H1 (cell line): ENCODE results near the gene STX11. TPM values are rescaled to one million over a fixed set of nuclear protein-coding genes. Genes with fewer than 3 reads are reported as not detected.

Experiments
- ASH2L ChIP-seq: fragments of 200-600, 300-600 bp; sonication (generic); IDR thresholded peaks from one replicate; pipeline ENCODE4 v1.7.1; 2017; ENCODE audit warnings: low read length
- CBX5 ChIP-seq: fragments of 300-800, 300-1000 bp; sonication (generic); IDR thresholded peaks from 2 replicates; pipeline ENCODE4 v1.7.1; 2016; ENCODE audit warnings: antibody characterized with exemption, low read length, low read depth
- CEBPB ChIP-seq: IDR thresholded peaks from 2 replicates; pipeline ENCODE4 v1.6.1; 2012; ENCODE audit warnings: low read depth, low read length
- E2F6 ChIP-seq: IDR thresholded peaks from 2 replicates; pipeline ENCODE4 v1.6.1; 2012; ENCODE audit warnings: inconsistent platforms
- EP300 ChIP-seq, 2 experiments: IDR thresholded peaks; 1 replicate in 1 of 2; 2 replicates in 1 of 2; pipeline ENCODE4 v1.6.1; 2011 to 2012; ENCODE audit warnings: low read depth in 2 of 2, low read length in 2 of 2, mild to moderate bottlenecking in 2 of 2, borderline replicate concordance in 1 of 2, inconsistent platforms in 1 of 2, moderate library complexity in 1 of 2
- FOSL1 ChIP-seq: IDR thresholded peaks from 2 replicates; pipeline ENCODE4 v1.6.1; 2011; ENCODE audit warnings: mild to moderate bottlenecking, low read depth, low read length, moderate library complexity; ENCODE audit not compliant: insufficient read depth
- HDAC2 ChIP-seq, 2 experiments: fragments of 300-600 bp in 1 of 2; sonication (generic) in 1 of 2; IDR thresholded peaks; 2 replicates each; pipeline ENCODE4 v1.6.1; 2011 to 2012; ENCODE audit warnings: low read depth in 2 of 2, low read length in 2 of 2, mild to moderate bottlenecking in 2 of 2, moderate library complexity in 2 of 2, borderline replicate concordance in 1 of 2, inconsistent platforms in 1 of 2
- JUND ChIP-seq: IDR thresholded peaks from 2 replicates; pipeline ENCODE4 v1.6.1; 2011; ENCODE audit warnings: mild to moderate bottlenecking, improper control_type of control experiment, low read length
- KDM4A ChIP-seq: IDR thresholded peaks from one replicate; pipeline ENCODE4 v1.7.1; 2012; ENCODE audit warnings: low read depth, mild to moderate bottlenecking, moderate library complexity, low read length, inconsistent platforms; ENCODE audit not compliant: severe bottlenecking
- MAFK ChIP-seq: IDR thresholded peaks from 2 replicates; pipeline ENCODE4 v1.6.1; 2012; ENCODE audit warnings: low read depth, mild to moderate bottlenecking, improper control_type of control experiment, low read length
- MAX ChIP-seq: IDR thresholded peaks from 2 replicates; pipeline ENCODE4 v1.6.1; 2012; ENCODE audit warnings: inconsistent platforms
- PHF8 ChIP-seq: fragments of 200-600 bp; sonication (generic); conservative IDR thresholded peaks from 2 replicates; pipeline ENCODE4 v1.7.1; 2012; ENCODE audit warnings: low read depth, mild to moderate bottlenecking, inconsistent platforms, low read length, moderate library complexity
- RAD21 ChIP-seq, 2 experiments: IDR thresholded peaks in 1 of 2; conservative IDR thresholded peaks in 1 of 2; 2 replicates each; pipeline ENCODE4 v1.6.1; 2011; ENCODE audit warnings: low read depth in 2 of 2, low read length in 2 of 2, improper control_type of control experiment in 1 of 2, inconsistent platforms in 1 of 2, mild to moderate bottlenecking in 1 of 2, moderate library complexity in 1 of 2
- RXRA ChIP-seq: IDR thresholded peaks from 2 replicates; pipeline ENCODE4 v1.6.1; 2011; ENCODE audit warnings: low read depth, mild to moderate bottlenecking, low read length, moderate library complexity; ENCODE audit not compliant: insufficient read depth
- SAP30 ChIP-seq: fragments of 300-600 bp; sonication (generic); IDR thresholded peaks from 2 replicates; pipeline ENCODE4 v1.7.1; 2012; ENCODE audit warnings: low read length, moderate library complexity, mild to moderate bottlenecking, inconsistent platforms; ENCODE audit not compliant: insufficient read depth, insufficient replicate concordance
- SIN3A ChIP-seq, 2 experiments: IDR thresholded peaks in 1 of 2; conservative IDR thresholded peaks in 1 of 2; 2 replicates each; pipeline ENCODE4 v1.6.1; 2011 to 2012; ENCODE audit warnings: low read length in 2 of 2, improper control_type of control experiment in 1 of 2, low read depth in 1 of 2, mild to moderate bottlenecking in 1 of 2
- SP4 ChIP-seq: IDR thresholded peaks from 2 replicates; pipeline ENCODE4 v1.6.1; 2012; ENCODE audit warnings: low read length, inconsistent platforms
- TAF7 ChIP-seq: optimal IDR thresholded peaks from 2 replicates; pipeline ENCODE3; 2011; ENCODE audit warnings: low read depth, mild to moderate bottlenecking, inconsistent platforms, low read length, moderate library complexity, borderline replicate concordance
- TEAD4 ChIP-seq: IDR thresholded peaks from 2 replicates; pipeline ENCODE4 v1.6.1; 2012; ENCODE audit warnings: low read depth, low read length, inconsistent platforms, mixed read lengths
- USF2 ChIP-seq: IDR thresholded peaks from 2 replicates; pipeline ENCODE4 v1.6.1; 2011; ENCODE audit warnings: low read length, improper control_type of control experiment
- polyA plus RNA-seq, 7 experiments: library from polyadenylated mRNA; depleted of rRNA in 3 of 7; stranded (reverse) in 5 of 7; unstranded in 2 of 7; fragments of >200 nt in 5 of 7; fragments of 200-250 nt in 2 of 7; gene quantifications; 1 replicate in 5 of 7; 2 replicates in 1 of 7; 4 replicates in 1 of 7; pipeline versions ENCODE4 v1.2.1 to v1.2.3, GENCODE V29; 2011 to 2013; ENCODE audit warnings: missing spikeins in 2 of 7, mixed read lengths in 2 of 7
- total RNA-seq: library from RNA; stranded (reverse); fragmentation: NEBNext Ultra II Directional; extraction: Animal tissue kit (Norgen Biotek cat#: 25700); gene quantifications from 2 replicates; pipeline ENCODE4 v1.2.1, GENCODE V29; 2021

The STX11 gene
- total and polyA plus RNA-seq, 2 of the 8 experiments (the other 6 are each of a cell fraction or from before 2014, with no cell fraction given), result 0.15 to 0.34 TPM

GRCh38 chr6:144215932-144216667 lies 65.8 kb downstream of the STX11 start (continued):
- TF ChIP-seq MAX, result peak; percentile 89
- peak; percentile 50 for TF ChIP-seq PHF8
- TF ChIP-seq TEAD4, result peak; percentile 84; the same call in 1 of the 2 replicates
- TF ChIP-seq ASH2L, result peak; percentile 100
- TF ChIP-seq CEBPB, result peak; percentile 49; the same call in 1 of the 2 replicates
- TF ChIP-seq SIN3A (conservative IDR thresholded peaks at IDR 0.05 in 1 of 2, IDR thresholded peaks at IDR 0.05 in 1 of 2; ENCODE audit: low read depth in 1 of 2, low read length in 2 of 2), result peak in 1 of 2 experiments; percentile 51; a peak in 1 of 4 replicates
- peak; percentile 82 for TF ChIP-seq E2F6
- TF ChIP-seq USF2, result no peak
- TF ChIP-seq SP4, result no peak; the same call in 1 of the 2 replicates
- no peak for TF ChIP-seq CBX5
- peak; percentile 76 to 83 for TF ChIP-seq RAD21 (IDR thresholded peaks at IDR 0.05 in 1 of 2, conservative IDR thresholded peaks at IDR 0.05 in 1 of 2; ENCODE audit: low read depth in 2 of 2, low read length in 2 of 2)
- peak; percentile 85 for TF ChIP-seq KDM4A
- no peak for TF ChIP-seq SAP30
- 0 out of 3 replicates have a peak, but pooled peaks of 1 of the 2 experiments have one; percentile 13 for TF ChIP-seq EP300 (IDR thresholded peaks at IDR 0.05; ENCODE audit: borderline replicate concordance in 1 of 2, low read depth in 2 of 2, low read length in 2 of 2)
- no peak; a peak in 1 of 4 replicates for TF ChIP-seq HDAC2 (IDR thresholded peaks at IDR 0.05; ENCODE audit: borderline replicate concordance in 1 of 2, low read depth in 2 of 2, low read length in 2 of 2)
- TF ChIP-seq RXRA, result no peak
- TF ChIP-seq FOSL1, result no peak
- 0 out of 2 replicates have a peak, but pooled peaks have one; percentile 11 for TF ChIP-seq JUND
- peak; percentile 86; the same call in 1 of the 2 replicates for TF ChIP-seq MAFK
- peak; percentile 73 for TF ChIP-seq TAF7
